Measurements from ENCODE around the gene SLC25A10.

- no peak for TF ChIP-seq CTCF (IDR thresholded peaks at IDR 0.05)
- no peak for TF ChIP-seq POLR2A (IDR thresholded peaks at IDR 0.05)
Measured at GRCh38 chr17:81720267-81721071, 8.4 kb downstream of the SLC25A10 start.
